ENCODE data around the gene IGF2R. TPM values are rescaled to one million over a fixed set of nuclear protein-coding genes. Genes with fewer than 3 reads are reported as not detected.

IGF2R gene
- total RNA-seq, 1 donor from 2014 or later = 35.1 TPM

GRCh38 chr6:160032538-160032937 is 63.7 kb downstream of the IGF2R start:
- H3K4me1 Mint-ChIP-seq = peaks cover 12% of the 10 kb centered on the region
- peaks cover 35% of the 10 kb centered on the region for H3K36me3 Mint-ChIP-seq
- no peaks in the 10 kb centered on the region for H3F3A ChIP-seq (ENCODE audit: low read depth)
- no peak overlapping the region for H3K9ac ChIP-seq
- no peak overlapping the region for H3K27ac Mint-ChIP-seq
- TF ChIP-seq EZH2 (IDR thresholded peaks at IDR 0.05) (no peak), CTCF (IDR thresholded peaks at IDR 0.05) (no peak), EZH2phosphoT487 (IDR thresholded peaks at IDR 0.05) (no peak)
- H3K9me3 ChIP-seq (ENCODE audit: low read depth) = no peaks in the 10 kb centered on the region
- H3K4me2 ChIP-seq = no peak overlapping the region
- no peaks in the 10 kb centered on the region for H4K20me1 ChIP-seq (ENCODE audit: low read depth)
- no peak overlapping the region for H3K27ac ChIP-seq
- no peak for DNase-seq (ENCODE audit: low spot score)
- no peaks in the 10 kb centered on the region for H3K27me3 ChIP-seq
- no peaks in the 10 kb centered on the region for H3K79me2 ChIP-seq (ENCODE audit: low read depth)
- peaks cover 8% of the 10 kb centered on the region for H3K4me1 ChIP-seq
- H2AFZ ChIP-seq (replicated peaks) = no peak overlapping the region
- H3K9me3 Mint-ChIP-seq = no peaks in the 10 kb centered on the region
- peaks cover 7% of the 10 kb centered on the region for H3K36me3 ChIP-seq
- no peak overlapping the region for H3K4me3 ChIP-seq
- no peak overlapping the region for H3K4me3 Mint-ChIP-seq
- H3K27me3 Mint-ChIP-seq (ENCODE audit: insufficient read depth, low read depth) = no peaks in the 10 kb centered on the region

- H3K9me3 Mint-ChIP-seq = no peaks in the 10 kb centered on the region
- TF ChIP-seq CTCF (IDR thresholded peaks at IDR 0.05) (no peak), EZH2phosphoT487 (IDR thresholded peaks at IDR 0.05) (no peak), EZH2 (IDR thresholded peaks at IDR 0.05) (no peak)
Observed at GRCh38 chr6:160034036-160034930, 65.4 kb downstream of the IGF2R start.

GRCh38 chr6:160035241-160035640 is 66.4 kb downstream of the IGF2R start:
- H3K36me3 Mint-ChIP-seq = peaks cover 27% of the 10 kb centered on the region
- H3K27ac ChIP-seq = no peak overlapping the region
- TF ChIP-seq CTCF (IDR thresholded peaks at IDR 0.05) = no peak
- no peak for TF ChIP-seq EZH2 (IDR thresholded peaks at IDR 0.05)
- TF ChIP-seq EZH2phosphoT487 (IDR thresholded peaks at IDR 0.05) = no peak

More at GRCh38 chr6:160034036-160034930, 65.4 kb downstream of the IGF2R start:
- Mint-ChIP-seq H3K36me3 (peaks cover 28% of the 10 kb centered on the region), H3K4me1 (peaks cover 12% of the 10 kb centered on the region), H3K27ac (no peak overlapping the region), H3K4me3 (no peak overlapping the region), H3K27me3 (ENCODE audit: insufficient read depth, low read depth) (no peaks in the 10 kb centered on the region)
- Histone ChIP-seq H3K4me2 (no peak overlapping the region), H3K36me3 (peaks cover 7% of the 10 kb centered on the region), H3F3A (ENCODE audit: low read depth) (no peaks in the 10 kb centered on the region), H3K79me2 (ENCODE audit: low read depth) (no peaks in the 10 kb centered on the region), H2AFZ (replicated peaks) (no peak overlapping the region), H3K4me3 (no peak overlapping the region), H3K27ac (no peak overlapping the region), H3K4me1 (peaks cover 7% of the 10 kb centered on the region), H3K27me3 (no peaks in the 10 kb centered on the region), H4K20me1 (ENCODE audit: low read depth) (no peaks in the 10 kb centered on the region), H3K9me3 (ENCODE audit: low read depth) (no peaks in the 10 kb centered on the region), H3K9ac (no peak overlapping the region)
- no peak for DNase-seq (ENCODE audit: low spot score)

More at GRCh38 chr6:160035241-160035640, 66.4 kb downstream of the IGF2R start:
- Mint-ChIP-seq H3K27me3 (ENCODE audit: insufficient read depth, low read depth) (no peaks in the 10 kb centered on the region), H3K9me3 (no peaks in the 10 kb centered on the region), H3K4me1 (peaks cover 3% of the 10 kb centered on the region), H3K27ac (no peak overlapping the region), H3K4me3 (no peak overlapping the region)
- Histone ChIP-seq H3K9me3 (ENCODE audit: low read depth) (no peaks in the 10 kb centered on the region), H3K4me3 (no peak overlapping the region), H3K9ac (no peak overlapping the region), H2AFZ (replicated peaks) (no peak overlapping the region), H3K4me1 (no peaks in the 10 kb centered on the region), H3F3A (ENCODE audit: low read depth) (no peaks in the 10 kb centered on the region), H3K36me3 (peaks cover 7% of the 10 kb centered on the region), H4K20me1 (ENCODE audit: low read depth) (no peaks in the 10 kb centered on the region), H3K27me3 (no peaks in the 10 kb centered on the region), H3K4me2 (no peak overlapping the region), H3K79me2 (ENCODE audit: low read depth) (no peaks in the 10 kb centered on the region)
- no peak for DNase-seq (ENCODE audit: low spot score)

All from neural progenitor cell (in vitro differentiated cells).